GM19351 (cell line): ENCODE measurements around the gene AOPEP.

Experiments
- ATAC-seq: cut with Tn5 transposase; IDR thresholded peaks from one replicate; pipeline ENCODE4 v1.9.1; 2021; ENCODE audit warnings: mild to moderate bottlenecking, moderate library complexity; ENCODE audit not compliant: unreplicated experiment

AOPEP gene

GRCh38 chr9:95086564-95086955 is 360.1 kb downstream of the AOPEP start:
- ATAC-seq, result no peak

GRCh38 chr9:95087659-95088242 is 361.3 kb downstream of the AOPEP start:
- ATAC-seq, result no peak

GRCh38 chr9:95088421-95089161 is 362.1 kb downstream of the AOPEP start:
- no peak for ATAC-seq

GRCh38 chr9:95089257-95090022 is 362.9 kb downstream of the AOPEP start:
- ATAC-seq, result no peak

- ATAC-seq, result no peak
These were observed 363.7 kb downstream of the AOPEP start for GRCh38 chr9:95090023-95090791.

- ATAC-seq, result no peak
These were observed 364.5 kb downstream of the AOPEP start for GRCh38 chr9:95090871-95091577.

- no peak for ATAC-seq
These were observed 365.2 kb downstream of the AOPEP start for GRCh38 chr9:95091601-95092261.

- ATAC-seq, result no peak
These were observed 366.0 kb downstream of the AOPEP start for GRCh38 chr9:95092262-95093072.

- no peak for ATAC-seq
These were observed 367.1 kb downstream of the AOPEP start for GRCh38 chr9:95093586-95093985.

GRCh38 chr9:95094002-95094401 is 367.5 kb downstream of the AOPEP start:
- no peak for ATAC-seq

- ATAC-seq, result no peak
These were observed 369.3 kb downstream of the AOPEP start for GRCh38 chr9:95095641-95096355.

- ATAC-seq, result no peak
These were observed 369.9 kb downstream of the AOPEP start for GRCh38 chr9:95096381-95096780.

GRCh38 chr9:95096807-95097206 is 370.3 kb downstream of the AOPEP start:
- ATAC-seq, result no peak

- ATAC-seq, result no peak
These were observed 370.8 kb downstream of the AOPEP start for GRCh38 chr9:95097279-95097678.

GRCh38 chr9:95098391-95098921 is 372.0 kb downstream of the AOPEP start:
- no peak for ATAC-seq

- ATAC-seq, result no peak
These were observed 373.0 kb downstream of the AOPEP start for GRCh38 chr9:95099321-95100070.

- ATAC-seq, result no peak
These were observed 373.6 kb downstream of the AOPEP start for GRCh38 chr9:95100071-95100627.
